NCI-H1092 treated with DMSO at 0.1 percent for 48 hours (cell line): ENCODE results near the gene TMEM240.
"Not testable (repeated sequence)": the region's sequence is repeated elsewhere in the genome, so short reads cannot be mapped to it uniquely, and the experiment has no call there.

Source experiments
- DNase-seq: peaks from one replicate; lab custom pipeline; 2025; lab: John Stamatoyannopoulos, UW

Gene TMEM240

DNA sequence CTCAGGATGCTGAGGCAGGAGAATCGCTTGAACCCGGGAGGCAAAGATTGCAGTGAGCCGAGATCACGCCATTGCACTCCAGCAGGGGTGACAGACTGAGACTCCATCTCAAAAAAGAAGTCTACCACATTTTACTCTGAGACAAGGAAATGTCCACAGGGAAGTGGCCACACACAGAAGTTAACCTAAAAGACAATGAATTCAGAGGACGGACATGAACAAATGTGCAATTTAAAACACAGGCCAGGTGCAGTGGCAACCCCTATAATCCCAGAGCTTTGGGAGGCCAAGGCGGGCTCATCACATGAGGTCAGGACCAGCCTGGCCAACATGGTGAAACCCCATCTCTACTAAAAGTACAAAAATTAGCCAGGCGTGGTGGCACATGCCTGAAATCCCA, 17.3 kb upstream of the TMEM240 start:
- not testable (repeated sequence) for DNase-seq

DNA sequence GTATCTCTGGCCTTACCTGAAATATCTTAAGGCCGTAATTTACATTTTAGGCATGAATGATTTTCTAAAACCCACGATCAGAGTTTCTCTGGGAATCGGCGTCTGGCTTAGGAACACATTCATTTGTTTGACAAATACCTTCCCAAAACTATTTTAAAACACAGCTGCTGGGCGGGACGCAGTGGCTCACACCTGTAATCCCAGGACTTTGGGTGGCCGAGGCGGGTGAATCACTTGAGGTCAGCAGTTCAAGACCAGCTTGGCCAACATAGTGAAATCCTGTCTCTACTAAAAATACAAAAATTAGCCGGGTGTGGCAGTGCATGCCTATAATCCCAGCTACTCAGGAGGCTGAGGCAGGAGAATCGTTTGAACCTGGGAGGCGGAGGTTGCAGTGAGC, 16.5 kb upstream of the TMEM240 start:
- not testable (repeated sequence) for DNase-seq

DNA sequence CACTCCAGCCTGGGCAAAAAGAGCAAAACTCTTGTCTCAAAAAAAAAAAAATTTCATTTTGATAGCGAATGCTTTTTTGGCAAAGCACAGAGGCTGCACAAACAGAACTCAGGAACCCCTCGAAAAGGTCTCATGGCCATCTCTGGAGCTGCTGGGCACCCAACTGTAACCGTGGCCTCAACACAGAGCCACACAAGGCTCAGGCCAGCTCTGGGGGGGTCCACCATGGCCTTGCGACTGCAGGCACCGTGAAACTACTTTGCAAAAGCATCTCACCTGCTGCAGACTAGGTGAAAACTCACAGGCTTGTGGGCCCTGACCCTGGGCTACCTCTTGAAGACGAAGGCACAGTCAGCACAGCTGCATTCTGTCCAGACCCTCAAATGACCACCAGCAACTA, 16.1 kb upstream of the TMEM240 start:
- no peak for DNase-seq

DNA sequence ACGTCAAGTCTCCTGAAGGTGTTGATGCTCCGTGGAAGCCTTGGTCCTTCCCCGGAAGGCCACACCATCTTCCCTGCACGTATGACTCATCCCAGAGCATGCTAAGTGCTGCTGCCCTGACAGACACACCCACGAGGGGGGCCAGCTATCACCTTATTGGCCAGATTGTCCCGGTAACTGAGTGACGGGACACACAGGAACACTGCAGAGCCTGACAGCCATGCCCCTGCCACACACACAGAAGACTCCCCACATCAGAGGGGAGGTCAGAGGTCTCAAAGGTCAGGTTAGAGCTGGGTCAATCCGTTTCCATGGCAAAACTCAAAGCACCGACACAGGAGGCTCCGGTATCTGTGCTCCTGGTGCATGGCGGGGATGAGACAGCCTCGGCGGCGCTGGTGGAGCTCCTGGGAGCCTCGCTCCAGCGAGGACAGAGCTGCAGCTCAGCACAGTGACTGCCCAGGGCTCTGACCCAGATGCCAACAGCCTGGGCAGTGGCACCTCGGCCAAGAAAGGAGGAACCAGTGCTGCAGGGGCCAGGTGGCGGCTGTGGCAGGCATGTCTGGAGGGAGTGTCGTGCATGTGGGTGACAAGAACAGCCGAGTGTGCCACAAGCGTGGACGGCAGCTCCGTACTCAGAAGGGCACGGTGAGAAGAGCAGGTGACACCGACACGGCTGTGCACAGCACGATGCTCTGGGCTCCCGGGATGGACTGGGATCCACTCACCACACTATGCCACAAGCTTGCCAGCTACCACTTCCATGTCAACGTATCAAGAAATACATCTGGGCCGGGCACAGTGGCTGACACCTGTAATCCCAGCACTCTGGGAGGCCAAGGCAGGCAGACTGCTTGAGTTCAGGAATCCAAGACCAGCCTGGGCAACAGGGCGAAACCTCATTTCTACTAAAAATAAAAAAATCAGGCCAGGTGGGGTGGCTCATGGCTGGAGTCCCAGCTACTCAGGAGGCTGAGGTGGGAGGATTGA, 14.8 kb upstream of the TMEM240 start:
- no peak for DNase-seq

DNA sequence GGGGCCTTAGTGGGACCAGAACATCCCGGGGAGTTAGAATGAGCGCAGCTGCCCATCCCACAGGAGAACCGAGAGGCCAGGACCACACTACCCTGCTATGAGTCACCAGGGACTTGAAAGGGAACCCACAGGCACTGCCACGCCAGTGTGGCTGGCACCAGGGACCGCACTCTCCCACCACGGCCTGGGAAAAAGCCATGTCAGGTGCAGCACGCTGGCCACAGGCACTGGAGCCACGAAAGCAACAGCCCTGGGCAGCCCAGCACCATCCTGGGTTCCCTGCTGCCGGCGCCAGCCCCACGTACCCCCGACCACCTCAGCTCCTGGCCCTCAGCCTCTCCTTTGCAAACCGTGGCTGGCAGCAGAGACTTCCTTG, 14.1 kb upstream of the TMEM240 start:
- DNase-seq, result no peak

DNA sequence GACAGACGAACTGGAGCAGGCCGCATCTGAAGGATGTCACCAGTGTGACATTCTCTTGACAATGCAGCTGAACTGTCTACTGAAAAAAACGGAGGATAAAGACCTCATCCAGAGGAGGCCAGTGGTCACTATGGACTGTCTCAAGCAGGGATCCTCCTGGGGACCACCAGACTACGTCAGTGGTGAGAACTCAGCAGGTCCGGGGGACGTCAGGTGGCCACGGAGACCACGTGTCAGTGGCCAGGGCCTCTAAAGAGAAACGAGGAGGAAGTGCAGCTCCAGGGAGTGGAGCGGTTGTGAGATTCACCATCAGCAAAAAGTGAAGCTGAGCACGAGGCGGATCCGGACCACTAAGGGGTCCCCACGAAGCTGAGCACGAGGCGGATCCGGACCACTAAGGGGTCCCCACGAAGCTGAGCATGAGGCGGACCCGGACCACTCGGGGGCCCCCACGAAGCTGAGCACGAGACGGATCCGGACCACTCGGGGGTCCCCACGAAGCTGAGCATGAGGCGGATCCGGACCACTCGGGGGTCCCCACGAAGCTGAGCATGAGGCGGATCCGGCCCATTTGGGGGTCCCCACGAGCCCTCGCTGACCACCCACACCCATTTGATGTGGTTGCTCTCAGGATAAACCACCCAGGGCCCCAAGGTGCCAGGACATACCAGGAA, 13.5 kb upstream of the TMEM240 start:
- DNase-seq, result no peak

DNA sequence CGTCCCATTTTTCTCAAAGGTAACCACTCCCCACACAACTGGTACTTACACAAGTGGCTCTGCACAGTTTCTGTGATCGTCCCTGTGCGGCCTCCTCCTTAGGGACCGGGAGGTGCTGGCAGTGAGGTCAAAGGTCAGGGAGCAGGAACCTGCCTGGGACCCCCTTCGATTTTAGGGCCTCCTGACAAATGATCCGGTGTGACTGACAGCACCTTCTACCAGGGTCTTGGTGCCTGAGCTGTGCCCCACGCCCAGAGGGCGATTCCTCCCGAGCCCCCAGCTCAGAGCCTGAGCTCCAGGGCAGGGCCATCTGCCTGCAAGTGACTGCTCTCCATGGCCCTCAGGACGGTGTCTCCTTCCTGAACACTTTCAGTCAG, 11.8 kb upstream of the TMEM240 start:
- DNase-seq, result no peak

DNA sequence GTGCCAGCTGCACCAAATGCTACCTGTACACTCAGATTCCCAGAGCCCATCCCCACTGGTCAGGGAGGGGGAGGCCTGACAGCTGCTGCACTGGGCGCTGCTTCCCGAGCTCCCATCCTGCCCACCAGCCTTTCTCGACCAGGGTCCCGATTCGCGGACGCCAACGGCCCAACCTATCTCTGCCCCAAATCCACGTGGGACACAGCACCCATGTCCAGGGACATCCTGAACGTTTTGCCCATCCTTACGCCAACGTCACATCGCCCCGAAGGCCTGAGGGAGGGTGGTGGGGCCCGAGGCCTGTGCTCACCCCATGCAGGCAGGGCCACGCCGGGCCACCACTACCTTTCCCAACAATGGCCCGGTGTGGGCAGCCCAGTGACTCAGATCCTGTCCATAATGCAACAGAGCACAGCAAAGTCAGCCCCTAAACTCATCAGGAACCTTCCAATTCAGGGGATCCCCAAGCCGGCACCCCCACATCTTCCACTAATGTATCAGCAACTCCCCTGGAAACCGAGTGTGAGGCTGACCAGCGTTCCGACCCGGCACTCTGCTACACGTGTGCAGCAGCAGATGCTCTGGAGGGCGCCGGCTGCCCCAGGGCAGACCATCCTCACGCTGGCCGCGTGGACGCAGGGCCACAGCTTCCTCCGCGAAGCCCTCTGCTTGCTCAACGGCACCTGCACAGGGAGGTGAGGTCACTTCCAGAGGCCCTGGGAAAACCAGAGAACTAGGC, 11.3 kb upstream of the TMEM240 start:
- DNase-seq, result no peak

DNA sequence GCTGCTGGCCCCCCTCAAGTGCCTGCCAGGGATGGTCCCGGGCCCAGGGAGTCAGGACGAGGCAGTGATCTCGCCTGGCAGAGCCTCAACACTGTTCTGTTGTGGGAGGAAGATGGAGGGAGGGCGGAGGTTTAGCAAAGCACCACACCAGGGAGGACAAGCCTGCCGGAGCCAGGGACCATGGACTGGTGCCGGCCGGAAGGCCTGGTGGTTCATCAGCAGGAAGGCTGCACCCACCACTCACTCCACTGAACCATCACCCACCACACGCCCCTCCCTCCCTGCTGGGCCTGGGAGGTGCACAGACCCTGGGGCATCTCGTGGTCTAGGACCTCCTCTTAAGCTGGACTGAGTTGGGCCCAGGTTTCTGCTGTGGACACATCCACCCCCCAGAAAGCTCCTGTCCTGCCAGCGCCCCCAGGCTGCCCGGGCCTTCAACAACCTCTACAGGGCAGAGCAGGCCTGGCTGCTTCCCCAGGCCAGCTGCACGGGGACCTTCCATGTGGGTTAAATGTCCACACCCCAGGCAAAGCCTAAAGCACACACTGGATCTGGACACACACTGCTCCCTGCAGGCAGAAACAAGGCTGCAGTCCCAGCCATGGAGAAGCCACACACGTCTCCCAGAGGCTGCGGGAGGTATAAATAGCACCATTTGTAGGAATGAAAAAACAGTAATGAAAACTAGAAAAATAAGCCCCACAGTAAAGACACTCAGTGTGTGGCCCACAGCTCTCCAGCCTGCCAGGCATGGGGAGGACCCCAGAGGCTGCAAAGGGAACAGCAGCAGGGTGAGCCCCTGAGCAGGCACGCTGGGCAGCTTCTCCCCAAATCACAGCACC, 10.4 kb upstream of the TMEM240 start:
- no peak for DNase-seq

DNA sequence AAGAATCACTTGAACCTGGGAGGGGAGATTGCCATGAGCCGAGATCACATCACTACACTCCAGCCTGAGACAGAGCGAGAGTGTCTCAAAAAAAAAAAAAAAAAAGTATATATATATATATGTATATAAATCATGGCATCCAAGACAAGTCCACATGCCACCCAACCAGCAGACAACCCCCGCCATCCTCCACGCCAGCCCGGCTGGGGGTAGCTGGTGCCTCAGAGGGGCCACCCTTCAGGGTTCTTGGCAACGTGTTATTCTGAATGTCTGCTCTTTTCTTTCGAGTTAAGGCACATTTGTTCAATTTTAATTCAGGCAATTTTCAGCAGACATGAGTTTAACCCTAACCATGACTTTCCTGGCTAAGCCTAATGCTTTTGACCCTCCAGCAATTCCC, 9.7 kb upstream of the TMEM240 start:
- DNase-seq, result no peak

DNA sequence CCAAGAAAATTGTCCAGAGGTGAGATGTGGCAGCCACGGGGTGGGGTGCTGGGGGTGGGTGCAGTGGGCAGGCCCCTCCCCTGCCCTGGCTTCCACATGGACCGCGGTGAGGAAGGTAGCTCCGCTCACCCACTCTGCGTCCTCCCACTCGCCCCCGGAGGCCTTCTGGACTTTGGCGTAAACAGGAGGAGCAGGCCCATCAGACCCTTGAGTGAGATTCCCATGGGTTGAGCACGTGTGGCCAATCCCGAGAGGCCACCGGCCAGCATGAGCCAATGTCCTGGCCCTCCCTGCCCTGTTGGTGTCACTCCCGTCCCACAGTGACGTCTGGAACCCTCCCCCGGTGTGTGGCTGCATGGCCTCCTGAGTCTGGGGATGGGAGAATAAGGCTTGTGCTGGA, 8.2 kb upstream of the TMEM240 start:
- DNase-seq, result no peak

DNA sequence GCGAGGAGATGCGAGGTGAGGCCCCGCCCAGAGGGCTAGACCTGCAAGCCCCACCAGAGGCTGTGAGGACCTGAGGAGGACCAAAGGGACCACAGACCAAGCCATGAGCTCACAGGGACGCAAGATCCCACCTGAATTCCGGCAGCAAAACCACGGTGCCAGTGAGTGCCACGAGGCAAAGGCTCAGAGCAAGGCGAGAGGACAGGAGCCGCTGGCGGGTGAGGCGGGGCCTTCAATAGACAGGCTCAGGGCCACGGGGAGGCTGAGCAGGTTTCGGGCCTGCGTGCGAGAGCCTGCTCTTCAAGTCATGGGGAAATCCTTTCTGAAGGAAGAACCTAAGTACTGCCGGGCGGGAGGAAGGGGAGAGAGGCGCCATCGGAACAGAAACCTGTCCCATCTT, 7.1 kb upstream of the TMEM240 start:
- DNase-seq, result no peak

DNA sequence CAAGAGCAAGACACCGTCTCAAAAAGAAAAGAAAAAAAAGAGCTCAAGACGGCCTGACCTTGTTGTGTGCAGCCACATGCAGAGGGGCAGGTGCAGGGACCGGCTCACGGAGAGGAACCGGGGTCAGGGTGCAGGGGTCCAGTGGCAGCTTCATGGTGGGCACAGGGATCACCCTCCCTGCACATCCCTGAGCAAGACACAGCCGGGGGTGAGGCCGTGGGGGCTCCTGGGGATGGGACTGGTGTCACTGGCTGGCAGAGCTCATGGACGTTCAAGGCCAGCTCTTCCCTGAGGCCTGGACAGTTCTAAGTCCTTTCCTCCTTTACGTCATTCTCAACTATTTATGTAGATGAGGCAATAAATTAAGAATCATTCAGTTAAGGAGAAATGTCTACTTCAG, 6.6 kb upstream of the TMEM240 start:
- DNase-seq, result no peak

DNA sequence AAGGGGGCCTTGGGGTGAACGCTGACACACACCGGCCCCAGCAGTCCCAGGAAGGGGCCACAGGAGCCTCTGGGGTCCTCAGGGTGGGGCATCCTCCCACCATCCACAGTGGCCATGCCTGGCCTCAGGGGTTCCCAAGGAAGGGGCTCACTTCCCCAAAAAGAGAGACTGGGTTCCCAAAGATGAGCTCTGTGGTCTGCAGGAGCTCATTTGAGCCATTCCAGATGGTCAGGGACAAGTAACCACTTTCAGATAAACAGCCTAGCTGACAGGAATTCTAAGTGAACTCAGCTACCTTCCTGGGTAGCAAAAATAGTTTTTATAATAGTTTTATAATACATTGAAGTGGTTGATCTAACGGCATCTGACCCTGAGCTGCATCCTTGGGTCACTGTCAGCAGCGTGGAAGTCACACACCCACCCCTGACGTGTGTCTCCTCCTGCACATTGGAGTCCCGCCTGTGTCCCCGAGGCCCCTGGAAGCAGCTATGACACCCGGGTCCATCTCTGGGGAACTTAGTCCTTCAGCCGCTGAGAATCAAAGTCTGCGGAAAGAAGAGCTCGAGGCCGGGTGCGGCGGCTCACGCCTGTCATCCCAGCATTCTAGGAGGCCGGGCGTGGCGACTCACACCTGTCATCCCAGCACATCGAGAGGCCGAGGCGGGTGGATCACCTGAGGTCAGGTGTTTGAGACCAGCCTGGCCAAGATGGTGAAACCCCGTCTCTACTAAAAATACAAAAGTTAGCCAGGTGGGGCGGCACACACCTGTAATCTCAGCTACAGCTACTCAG, 5.7 kb upstream of the TMEM240 start:
- no peak for DNase-seq

DNA sequence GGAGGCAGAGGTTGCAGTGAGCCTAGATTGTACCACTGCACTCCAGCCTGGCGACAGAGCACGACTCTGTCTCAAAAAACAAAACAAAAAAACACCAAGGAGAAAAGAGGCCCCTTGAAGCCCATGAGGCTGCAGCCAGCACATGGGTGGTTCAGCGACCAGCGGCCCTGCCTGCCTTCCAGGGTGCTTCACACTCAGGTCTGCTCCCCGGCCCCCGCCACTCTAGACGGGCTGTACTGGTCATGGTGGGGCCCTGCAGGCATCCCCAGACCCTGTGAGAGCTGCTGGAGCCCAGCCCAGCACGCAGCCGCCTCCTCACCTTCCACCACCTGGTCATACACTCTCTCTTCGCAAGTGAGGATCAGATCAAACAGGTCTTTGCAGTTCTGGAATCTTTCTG, 4.1 kb upstream of the TMEM240 start:
- no peak for DNase-seq

DNA sequence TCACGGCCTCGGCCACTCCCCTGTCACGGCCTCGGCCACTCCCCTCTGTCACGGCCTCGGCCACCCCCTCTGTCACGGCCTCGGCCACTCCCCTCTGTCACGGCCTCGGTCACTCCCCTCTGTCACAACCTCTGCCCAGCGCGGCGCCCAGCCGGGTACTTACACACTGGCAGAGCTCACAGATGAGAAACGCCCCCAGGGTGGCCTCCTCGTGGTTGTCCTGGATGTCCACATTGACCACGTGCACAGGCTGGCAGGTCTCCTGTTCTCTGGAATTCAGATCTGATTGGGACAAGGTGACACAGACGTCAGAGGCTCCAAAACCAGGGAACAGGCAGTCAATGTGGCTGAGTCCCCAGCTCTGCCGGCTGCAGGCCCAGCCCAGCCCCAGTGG, 3.3 kb upstream of the TMEM240 start:
- DNase-seq, result no peak

DNA sequence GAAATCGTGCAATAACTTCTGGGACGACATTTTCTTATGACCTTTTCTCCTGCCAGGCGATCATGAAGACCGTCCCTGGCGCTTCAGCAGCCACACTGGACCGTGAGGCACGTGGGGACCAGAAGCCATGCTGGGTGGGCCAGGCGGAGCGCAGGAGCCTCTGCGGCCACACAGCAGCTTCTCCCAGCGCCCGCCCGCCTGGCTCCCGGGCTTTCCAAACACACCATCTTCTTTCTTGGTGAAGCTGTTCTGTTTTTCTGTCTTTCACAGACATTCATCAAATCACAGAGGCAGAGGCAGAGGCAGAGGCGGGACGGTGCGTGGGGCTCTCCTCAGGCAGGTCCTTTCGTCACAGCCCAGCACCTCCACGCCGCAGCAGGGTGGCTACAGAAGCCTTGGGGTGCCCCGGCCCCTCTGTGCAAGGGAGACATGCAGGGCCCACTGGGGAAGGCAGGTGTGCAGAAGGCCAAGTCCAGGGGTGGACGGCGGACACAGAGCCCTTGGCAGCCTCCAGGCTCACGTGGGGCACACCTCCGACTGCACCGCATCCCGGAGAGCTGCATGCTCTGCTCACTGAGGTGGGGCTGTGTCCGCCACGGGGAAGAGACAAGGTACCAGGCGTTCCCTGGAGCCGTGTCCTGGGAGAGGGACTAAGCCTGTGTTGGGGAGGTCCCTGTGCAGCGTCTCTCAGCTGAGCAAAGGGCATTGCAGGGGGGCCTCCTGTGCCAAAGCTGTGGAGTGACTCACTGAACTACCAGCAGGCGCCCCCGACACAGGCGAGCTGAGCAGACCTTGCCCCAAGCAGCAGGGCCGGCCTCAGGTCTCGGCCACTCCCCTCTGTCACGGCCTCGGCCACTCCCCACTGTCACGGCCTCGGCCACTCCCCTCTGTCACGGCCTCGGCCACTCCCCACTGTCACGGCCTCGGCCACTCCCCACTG, 2.6 kb upstream of the TMEM240 start:
- no peak for DNase-seq

DNA sequence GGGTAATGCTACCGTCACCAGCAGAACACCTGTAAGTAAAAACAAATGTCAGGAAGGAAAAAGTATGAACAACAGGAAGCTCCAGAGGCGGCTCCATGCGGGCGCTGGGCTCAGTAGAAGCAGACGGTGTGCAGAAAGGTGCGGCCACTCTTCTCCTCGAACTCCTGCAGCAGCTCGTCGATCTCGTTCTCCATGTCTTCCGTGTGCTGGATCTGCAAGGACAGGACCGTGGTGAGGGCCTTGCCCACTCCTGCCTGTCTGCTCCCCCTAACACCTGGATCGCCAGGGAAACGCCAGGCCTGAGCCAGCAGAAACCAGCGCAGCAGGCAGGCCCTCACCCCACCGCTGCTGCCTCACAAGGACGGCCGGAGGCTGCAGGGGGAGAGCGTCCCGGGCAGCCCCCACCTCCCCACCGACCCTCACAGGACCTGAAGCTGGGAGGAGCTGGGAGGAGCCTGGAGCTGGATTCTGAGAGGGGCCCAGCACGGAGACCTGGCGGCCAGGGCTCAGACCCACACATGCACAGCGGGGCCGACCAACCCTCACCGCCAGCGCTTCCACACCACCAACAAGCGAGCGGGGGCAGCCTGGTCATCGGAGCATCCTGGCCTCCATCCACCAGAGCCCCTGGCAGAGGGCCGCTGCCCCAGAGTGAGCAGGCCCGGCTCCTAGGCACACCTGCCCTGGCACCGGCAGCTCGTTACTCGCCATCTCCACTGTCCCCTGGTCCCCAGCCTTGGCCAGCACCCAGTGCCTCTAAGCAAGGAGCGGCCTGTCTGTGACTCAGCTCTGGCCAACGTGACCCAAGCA, 1.7 kb upstream of the TMEM240 start:
- DNase-seq, result no peak
